Body of pancreas (tissue), 4 donors: ENCODE data around the gene GP1BA.

Source experiments
- CTCF ChIP-seq, 7 experiments: fragments of 450-650 bp in 4 of 7; fragments of 200-600 bp in 3 of 7; sonication (generic) in 3 of 7; IDR thresholded peaks; one replicate each; pipeline ENCODE4 v1.5.1; 2016 to 2019; ENCODE audit warnings: antibody characterized with exemption in 7 of 7
- POLR2A ChIP-seq, 3 donors: fragments of 450-650 bp; IDR thresholded peaks; one replicate each; pipeline ENCODE4 v1.6.1; 2016; ENCODE audit warnings: antibody characterized with exemption in 3 of 3, mild to moderate bottlenecking in 2 of 3

- no peak for TF ChIP-seq CTCF (IDR thresholded peaks at IDR 0.05)
- no peak for TF ChIP-seq POLR2A (IDR thresholded peaks at IDR 0.05)
Observed at GRCh38 chr17:4893272-4893671, 38.8 kb upstream of the GP1BA start.
